ENCODE results near the gene ROBO1. TPM values are rescaled to one million over a fixed set of nuclear protein-coding genes. Genes with fewer than 3 reads are reported as not detected.

ROBO1 gene
- total RNA-seq, 1 donor from 2014 or later: 19.4 TPM

DNA sequence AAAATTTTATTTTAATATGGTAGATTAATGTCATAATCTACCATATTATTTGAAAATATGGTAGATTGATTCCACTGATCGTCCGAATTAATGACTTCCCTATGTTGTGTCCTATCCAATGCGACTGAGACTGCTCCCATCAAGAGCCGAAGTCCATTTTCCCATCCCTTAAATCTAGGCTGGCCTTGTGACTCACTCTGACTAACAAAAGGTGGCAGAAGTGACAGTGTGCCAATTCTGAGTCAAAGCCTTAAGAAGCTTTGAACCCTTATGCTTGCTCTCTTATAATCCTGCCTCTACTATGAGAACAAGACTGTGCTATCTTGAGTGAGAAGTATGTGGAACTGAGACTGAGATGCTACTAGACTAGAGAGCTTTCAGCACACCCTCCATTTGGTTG, 387.2 kb downstream of the ROBO1 start:
- TF ChIP-seq, protein P1, sequence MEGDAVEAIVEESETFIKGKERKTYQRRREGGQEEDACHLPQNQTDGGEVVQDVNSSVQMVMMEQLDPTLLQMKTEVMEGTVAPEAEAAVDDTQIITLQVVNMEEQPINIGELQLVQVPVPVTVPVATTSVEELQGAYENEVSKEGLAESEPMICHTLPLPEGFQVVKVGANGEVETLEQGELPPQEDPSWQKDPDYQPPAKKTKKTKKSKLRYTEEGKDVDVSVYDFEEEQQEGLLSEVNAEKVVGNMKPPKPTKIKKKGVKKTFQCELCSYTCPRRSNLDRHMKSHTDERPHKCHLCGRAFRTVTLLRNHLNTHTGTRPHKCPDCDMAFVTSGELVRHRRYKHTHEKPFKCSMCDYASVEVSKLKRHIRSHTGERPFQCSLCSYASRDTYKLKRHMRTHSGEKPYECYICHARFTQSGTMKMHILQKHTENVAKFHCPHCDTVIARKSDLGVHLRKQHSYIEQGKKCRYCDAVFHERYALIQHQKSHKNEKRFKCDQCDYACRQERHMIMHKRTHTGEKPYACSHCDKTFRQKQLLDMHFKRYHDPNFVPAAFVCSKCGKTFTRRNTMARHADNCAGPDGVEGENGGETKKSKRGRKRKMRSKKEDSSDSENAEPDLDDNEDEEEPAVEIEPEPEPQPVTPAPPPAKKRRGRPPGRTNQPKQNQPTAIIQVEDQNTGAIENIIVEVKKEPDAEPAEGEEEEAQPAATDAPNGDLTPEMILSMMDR (conservative IDR thresholded peaks at IDR 0.05; ENCODE audit: low read depth, low read length): no peak
- no peak for DNase-seq (ENCODE audit: low read depth)
- no peak overlapping the region for H3K4me3 ChIP-seq (ENCODE audit: low read depth, low read length)

DNA sequence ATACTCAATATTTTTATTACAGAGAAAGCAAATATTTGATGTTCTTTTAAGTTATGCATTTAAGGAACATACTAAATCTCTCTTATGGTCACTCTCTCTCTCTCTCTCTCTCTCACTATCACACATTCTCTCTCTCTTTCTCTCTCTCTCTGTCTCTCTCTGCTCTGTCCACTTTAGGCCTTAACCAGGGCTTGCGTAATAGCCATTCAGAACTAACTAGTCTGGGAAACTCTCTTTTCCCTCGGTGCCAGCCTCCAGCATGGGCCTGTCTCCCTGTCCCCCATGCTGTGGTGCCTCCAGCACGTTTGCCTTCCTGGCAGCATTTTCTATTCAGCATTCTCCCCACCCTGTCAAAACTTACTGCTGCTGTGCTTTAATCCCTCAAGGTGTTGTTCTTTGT, 389.7 kb downstream of the ROBO1 start:
- TF ChIP-seq, protein P1 (conservative IDR thresholded peaks at IDR 0.05; ENCODE audit: low read depth, low read length): no peak
- H3K4me3 ChIP-seq (ENCODE audit: low read depth, low read length): no peak overlapping the region

DNA sequence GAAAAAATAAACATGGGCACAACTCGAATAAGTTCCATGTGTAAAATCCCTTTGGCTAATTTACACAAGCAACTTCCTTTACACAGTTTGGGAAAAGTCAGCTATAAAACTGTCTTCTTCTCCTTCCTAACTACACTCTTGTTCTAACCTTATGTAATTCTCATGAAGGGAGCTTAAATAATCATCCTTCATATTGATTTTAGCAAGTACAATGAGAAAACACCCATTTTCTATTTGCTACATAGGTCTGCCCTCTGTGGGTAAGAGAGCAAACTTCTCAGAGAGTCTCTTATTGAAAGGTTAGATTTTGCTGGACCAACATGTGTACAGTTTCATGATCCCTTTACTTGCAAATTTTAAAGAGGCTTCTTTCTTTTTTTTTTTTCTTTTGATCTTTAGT, 398.5 kb downstream of the ROBO1 start:
- TF ChIP-seq, protein P1 (conservative IDR thresholded peaks at IDR 0.05; ENCODE audit: low read depth, low read length): peak; percentile 26
- DNase-seq (ENCODE audit: low read depth): no peak

More for the DNA sequence above, 389.7 kb downstream of the ROBO1 start:
- no peak for DNase-seq (ENCODE audit: low read depth)

DNA sequence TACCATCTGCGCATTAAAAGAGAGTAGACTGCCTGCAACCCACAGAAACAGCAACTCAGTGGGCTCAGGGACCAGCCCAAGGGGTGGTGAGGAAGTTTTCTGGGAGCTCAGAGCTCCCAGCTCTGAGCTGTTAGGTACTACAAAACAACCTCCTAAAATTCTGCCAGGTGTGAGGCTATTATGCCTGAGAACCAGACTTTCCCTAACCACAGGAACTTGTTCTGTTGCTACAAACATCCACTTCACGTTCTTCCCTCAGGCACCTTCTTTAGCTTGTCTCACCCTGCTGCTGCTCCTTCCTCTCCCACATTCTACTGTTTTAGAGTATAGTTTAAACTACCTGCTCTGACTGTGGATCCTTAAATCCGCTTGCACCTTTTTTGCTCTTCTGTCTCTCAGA, 399.4 kb downstream of the ROBO1 start:
- no peak overlapping the region for H3K4me3 ChIP-seq (ENCODE audit: low read depth, low read length)
- DNase-seq (ENCODE audit: low read depth): no peak
- TF ChIP-seq, protein P1 (conservative IDR thresholded peaks at IDR 0.05; ENCODE audit: low read depth, low read length): no peak

More for the DNA sequence above, 398.5 kb downstream of the ROBO1 start:
- H3K4me3 ChIP-seq (ENCODE audit: low read depth, low read length): no peak overlapping the region

DNA sequence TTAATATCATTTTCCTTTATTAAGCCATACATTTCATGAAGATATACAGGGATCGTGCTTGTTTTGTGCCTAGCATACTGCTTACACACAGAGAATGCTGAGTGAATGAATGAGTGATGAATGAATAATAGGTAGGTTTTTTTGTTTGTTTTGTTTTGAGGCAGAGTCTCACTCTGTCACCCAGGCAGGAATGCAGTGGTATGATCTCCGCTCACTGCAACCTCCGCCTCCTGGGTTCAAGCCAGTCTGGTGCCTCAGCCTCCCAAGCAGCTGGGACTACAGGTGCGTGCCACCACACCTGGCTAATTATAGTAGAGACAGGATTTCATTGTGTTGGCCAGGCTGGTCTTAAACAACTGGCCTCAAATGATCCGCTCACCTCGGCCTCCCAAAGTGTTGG, 400.0 kb downstream of the ROBO1 start:
- no peak for DNase-seq (ENCODE audit: low read depth)
- TF ChIP-seq, protein P1 (conservative IDR thresholded peaks at IDR 0.05; ENCODE audit: low read depth, low read length): no peak
- H3K4me3 ChIP-seq (ENCODE audit: low read depth, low read length): no peak overlapping the region

DNA sequence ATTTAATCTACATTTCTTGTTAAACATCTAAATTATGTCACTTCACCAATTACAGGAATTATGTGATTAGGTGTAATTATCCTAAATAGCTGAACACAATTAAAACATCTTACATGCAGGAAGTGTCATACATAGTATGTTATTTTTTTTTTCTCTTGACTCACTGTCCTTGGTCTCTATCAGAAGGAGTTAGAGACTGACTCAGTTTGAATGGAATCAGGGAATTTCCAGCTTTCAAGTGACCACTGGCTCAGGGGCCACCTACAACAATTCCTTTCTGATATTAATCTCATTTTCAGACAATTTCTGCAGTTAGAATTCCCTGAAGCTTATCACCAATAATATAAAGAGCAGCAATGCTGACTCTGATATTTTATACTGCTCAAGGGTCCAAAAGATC, 400.7 kb downstream of the ROBO1 start:
- no peak overlapping the region for H3K4me3 ChIP-seq (ENCODE audit: low read depth, low read length)
- TF ChIP-seq, protein P1 (conservative IDR thresholded peaks at IDR 0.05; ENCODE audit: low read depth, low read length): no peak
- no peak for DNase-seq (ENCODE audit: low read depth)

DNA sequence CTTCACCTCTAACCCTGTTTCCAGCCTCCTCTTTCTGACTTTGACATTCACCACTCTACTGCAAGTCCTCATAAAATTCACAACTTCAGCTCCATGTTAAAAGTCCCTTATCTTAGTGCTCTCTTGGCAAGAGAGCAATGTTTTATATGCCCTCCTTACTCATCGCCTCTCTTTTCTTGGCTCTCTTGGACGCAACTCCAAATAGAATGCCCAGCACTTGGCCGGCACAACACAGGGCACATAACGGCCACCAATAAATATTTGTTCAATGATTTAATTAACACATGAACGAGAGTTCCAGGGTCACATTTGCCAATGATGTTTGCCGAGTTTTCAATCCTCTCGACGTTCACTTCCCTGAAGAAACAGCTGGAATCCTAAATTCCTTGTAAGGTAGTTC, 401.4 kb downstream of the ROBO1 start:
- no peak overlapping the region for H3K4me3 ChIP-seq (ENCODE audit: low read depth, low read length)
- TF ChIP-seq, protein P1 (conservative IDR thresholded peaks at IDR 0.05; ENCODE audit: low read depth, low read length): no peak
- DNase-seq (ENCODE audit: low read depth): no peak

All from epithelial cell of proximal tubule (primary cell).